Liver (tissue), 9 donors: Measurements from ENCODE around the gene AKR1A1. TPM values are rescaled to one million over a fixed set of nuclear protein-coding genes. Genes with fewer than 3 reads are reported as not detected.
"Not testable (repeated sequence)": the region's sequence is repeated elsewhere in the genome, so short reads cannot be mapped to it uniquely, and the experiment has no call there.

Experiments used
- DNase-seq: peaks from one replicate; pipeline ENCODE4 v3.0.0-alpha.2; 2017; ENCODE audit warnings: low spot score
- H3K27ac ChIP-seq, 2 donors: one replicate each; pipeline ENCODE4 v1.7.0; 2013; ENCODE audit warnings: inconsistent platforms in 2 of 2, low read length in 2 of 2, control low read depth in 1 of 2, low read depth in 1 of 2, mild to moderate bottlenecking in 1 of 2
- H3K27me3 ChIP-seq, 4 donors: one replicate each; pipeline versions ENCODE4 v1.6.1 to v1.7.0; 2013; ENCODE audit warnings: low read length in 3 of 4, inconsistent platforms in 1 of 4, mild to moderate bottlenecking in 1 of 4, moderate library complexity in 1 of 4; ENCODE audit not compliant: control insufficient read depth in 4 of 4, insufficient read depth in 4 of 4
- H3K36me3 ChIP-seq, 4 donors: one replicate each; pipeline versions ENCODE4 v1.6.1 to v1.7.0; 2013; ENCODE audit warnings: low read length in 3 of 4, mild to moderate bottlenecking in 3 of 4, low read depth in 1 of 4, moderate library complexity in 1 of 4; ENCODE audit not compliant: control insufficient read depth in 4 of 4, insufficient read depth in 3 of 4
- H3K4me1 ChIP-seq, 4 donors: one replicate each; pipeline versions ENCODE4 v1.6.1 to v1.7.0; 2013; ENCODE audit warnings: low read length in 3 of 4, mild to moderate bottlenecking in 3 of 4, moderate library complexity in 1 of 4; ENCODE audit not compliant: control insufficient read depth in 4 of 4, insufficient read depth in 4 of 4
- H3K4me3 ChIP-seq, 3 donors: one replicate each; pipeline versions ENCODE4 v1.6.1 to v1.7.0; 2013; ENCODE audit warnings: low read length in 3 of 3, control low read depth in 1 of 3, low read depth in 1 of 3, mild to moderate bottlenecking in 1 of 3
- H3K9ac ChIP-seq, 2 donors: one replicate each; pipeline ENCODE4 v1.7.0; 2013; ENCODE audit warnings: low read length in 2 of 2, mild to moderate bottlenecking in 2 of 2, moderate library complexity in 2 of 2, control low read depth in 1 of 2, low read depth in 1 of 2
- H3K9me3 ChIP-seq, 4 donors: one replicate each; pipeline versions ENCODE4 v1.6.1 to v1.7.0; 2013; ENCODE audit warnings: low read length in 3 of 4; ENCODE audit not compliant: control insufficient read depth in 4 of 4
- CTCF ChIP-seq: fragments of 150-350 bp; IDR thresholded peaks from 2 replicates; pipeline ENCODE4 v1.5.1; 2017; ENCODE audit warnings: improper control_type of control experiment, low read depth, low read length; ENCODE audit not compliant: missing input control
- FOXA2 ChIP-seq: IDR thresholded peaks from 2 replicates; pipeline ENCODE4 v1.6.1; 2016; ENCODE audit warnings: antibody characterized with exemption
- HNF4A ChIP-seq, 2 donors: conservative IDR thresholded peaks; 2 replicates each; pipeline ENCODE4 v1.6.1; 2016; ENCODE audit warnings: antibody characterized with exemption in 2 of 2, mild to moderate bottlenecking in 2 of 2
- HNF4G ChIP-seq: IDR thresholded peaks from 2 replicates; pipeline ENCODE4 v1.6.1; 2016; ENCODE audit warnings: antibody characterized with exemption
- JUND ChIP-seq, 2 donors: IDR thresholded peaks; 2 replicates each; pipeline ENCODE4 v1.6.1; 2016; ENCODE audit warnings: antibody characterized with exemption in 2 of 2
- MAX ChIP-seq: IDR thresholded peaks from 2 replicates; pipeline ENCODE4 v1.6.1; 2016; ENCODE audit warnings: antibody characterized with exemption
- RAD21 ChIP-seq, 2 donors: IDR thresholded peaks; 2 replicates each; pipeline ENCODE4 v1.6.1; 2016; ENCODE audit warnings: antibody characterized with exemption in 2 of 2, mild to moderate bottlenecking in 2 of 2
- REST ChIP-seq: IDR thresholded peaks from 2 replicates; pipeline ENCODE4 v1.6.1; 2016; ENCODE audit warnings: antibody characterized with exemption, mild to moderate bottlenecking
- RXRA ChIP-seq, 2 donors: IDR thresholded peaks; 2 replicates each; pipeline ENCODE4 v1.6.1; 2017 to 2018; ENCODE audit warnings: antibody characterized with exemption in 2 of 2, mild to moderate bottlenecking in 1 of 2
- TAF1 ChIP-seq: conservative IDR thresholded peaks from 2 replicates; pipeline ENCODE4 v1.6.1; 2016; ENCODE audit warnings: antibody characterized with exemption, mild to moderate bottlenecking
- WGBS: extraction: QIAGEN DNeasy Blood & Tissue Kit; methylation state at CpG from one replicate; pipeline ENCODE4 v1.1.7; 2013; 5-methylcytosine and 5-hydroxymethylcytosine counted together
- polyA plus RNA-seq, 2 donors: library from polyadenylated mRNA; stranded (reverse) in 1 of 2; unstranded in 1 of 2; fragments of 200-250 nt in 1 of 2; fragments of >200 nt in 1 of 2; fragmentation: Nextera tagmentation in 1 of 2; extraction: Ambion mirVana in 1 of 2; gene quantifications; one replicate each; pipeline versions ENCODE4 v1.2.1 to v1.2.3, GENCODE V29; 2013 to 2015
- total RNA-seq, 2 donors: library from RNA; depleted of rRNA; stranded (reverse); fragments of >200 nt; gene quantifications; one replicate each; pipeline ENCODE4 v1.2.3, GENCODE V29; 2014
- donor health status: healthy.
- donor health status: healthy.
- donor health status: healthy.
- donor health status: healthy.
- donor health status: healthy.

Gene AKR1A1
- total and polyA plus RNA-seq, 4 donors = 86.3 to 253 (median 218) TPM

GRCh38 chr1:45521413-45522323 is 29.0 kb upstream of the AKR1A1 start, which contains the start of gene PRDX1 (continued):
- peak; percentile 97 for TF ChIP-seq REST
- TF ChIP-seq CTCF = peak; percentile 14
- TF ChIP-seq JUND (IDR thresholded peaks at IDR 0.05) = peak; percentile 36
- TF ChIP-seq RXRA (IDR thresholded peaks at IDR 0.05) = peak; percentile 45 to 53
- TF ChIP-seq HNF4G = no peak
- peak; percentile 22 to 36 for TF ChIP-seq HNF4A (conservative IDR thresholded peaks at IDR 0.05)
- peak; percentile 29 to 56 for TF ChIP-seq RAD21 (IDR thresholded peaks at IDR 0.05)
- no peak for TF ChIP-seq FOXA2
- peak; percentile 99 for TF ChIP-seq TAF1

- peaks cover 13 to 30% (median 22%) of the 10 kb centered on the region in 4 donors for H3K4me1 ChIP-seq
- WGBS = 55% methylated on average over 21 of the region's 21 CpGs
- TF ChIP-seq MAX (no peak), RAD21 (IDR thresholded peaks at IDR 0.05) (no peak), HNF4A (conservative IDR thresholded peaks at IDR 0.05) (peak in 1 of 2 donors; percentile 14)
- peak overlapping the region; percentile 53 to 90 for H3K9ac ChIP-seq
- no peaks in the 10 kb centered on the region for H3K9me3 ChIP-seq
- H3K27ac ChIP-seq = peak overlapping the region; percentile 92 to 96
- no peaks in the 10 kb centered on the region for H3K27me3 ChIP-seq
- H3K4me3 ChIP-seq = peak overlapping the region; percentile 79 to 97 (median 85)
- DNase-seq = no peak
- H3K36me3 ChIP-seq = peaks cover 0 to 5% (median 1%) of the 10 kb centered on the region in 4 donors
Measured at GRCh38 chr1:45522324-45523104, 28.1 kb upstream of the AKR1A1 start.

- WGBS = 87% methylated on average over 2 of the region's 2 CpGs
- H3K27me3 ChIP-seq, DNase-seq, H3K4me3 ChIP-seq, H3K9ac ChIP-seq, H3K36me3 ChIP-seq, H3K27ac ChIP-seq, H3K9me3 ChIP-seq: not testable (repeated sequence)
- peaks cover 10 to 29% (median 18%) of the 10 kb centered on the region in 4 donors for H3K4me1 ChIP-seq
Measured at GRCh38 chr1:45523516-45523915, 27.1 kb upstream of the AKR1A1 start.

GRCh38 chr1:45523975-45524374 is 26.7 kb upstream of the AKR1A1 start:
- not testable (repeated sequence) for H3K4me3 ChIP-seq, DNase-seq, H3K9me3 ChIP-seq, H3K9ac ChIP-seq, H3K36me3 ChIP-seq, H3K27ac ChIP-seq, H3K27me3 ChIP-seq
- peaks cover 10 to 25% (median 14%) of the 10 kb centered on the region in 4 donors for H3K4me1 ChIP-seq
- 93% methylated on average over 10 of the region's 10 CpGs for WGBS
